Body of pancreas (tissue), 4 donors: Measurements from ENCODE around the gene ERBB2. TPM values are rescaled to one million over a fixed set of nuclear protein-coding genes. Genes with fewer than 3 reads are reported as not detected.
"Not testable (repeated sequence)": the region's sequence is repeated elsewhere in the genome, so short reads cannot be mapped to it uniquely, and the experiment has no call there.

Experiments
- ATAC-seq: fragments of 150-250 bp; one replicate; pipeline ENCODE4 v1.9.1; 2016
- DNase-seq, 4 donors: peaks; one replicate each; pipeline ENCODE4 v3.0.0-alpha.2; 2019
- H3K27ac ChIP-seq, 4 donors: fragments of 200-600 bp; sonication (generic); 1 replicate in 3 of 4; 2 replicates in 1 of 4; pipeline versions ENCODE4 v1.5.1 to v1.6.1; 2016 to 2019; ENCODE audit warnings: mild to moderate bottlenecking in 1 of 4, mixed read lengths in 1 of 4, moderate library complexity in 1 of 4
- H3K27me3 ChIP-seq, 2 donors: fragments of 200-600 bp; sonication (generic); one replicate each; pipeline ENCODE4 v1.6.0; 2016; ENCODE audit warnings: mild to moderate bottlenecking in 1 of 2
- H3K36me3 ChIP-seq, 2 donors: fragments of 200-600 bp; sonication (generic); replicated peaks in 1 of 2; 2 replicates each; pipeline ENCODE4 v1.5.1; 2016; ENCODE audit warnings: low read depth in 2 of 2; ENCODE audit not compliant: insufficient read depth in 1 of 2
- H3K4me1 ChIP-seq: fragments of 200-600 bp; sonication (generic); one replicate; pipeline ENCODE4 v1.6.0; 2016
- H3K4me3 ChIP-seq, 2 donors: fragments of 200-600 bp; sonication (generic); 1 replicate in 1 of 2; 2 replicates in 1 of 2; pipeline ENCODE4 v1.5.1; 2016 to 2019
- H3K9me3 ChIP-seq, 3 donors: fragments of 200-600 bp; sonication (generic); 1 replicate in 2 of 3; 2 replicates in 1 of 3; pipeline ENCODE4 v1.5.1; 2016
- CTCF ChIP-seq, 7 experiments: fragments of 450-650 bp in 4 of 7; fragments of 200-600 bp in 3 of 7; sonication (generic) in 3 of 7; IDR thresholded peaks; one replicate each; pipeline ENCODE4 v1.5.1; 2016 to 2019; ENCODE audit warnings: antibody characterized with exemption in 7 of 7
- POLR2A ChIP-seq, 3 donors: fragments of 450-650 bp; IDR thresholded peaks; one replicate each; pipeline ENCODE4 v1.6.1; 2016; ENCODE audit warnings: antibody characterized with exemption in 3 of 3, mild to moderate bottlenecking in 2 of 3
- WGBS, 2 donors: methylation state at CpG; one replicate each; pipeline ENCODE4 v1.1.5; 2017; 5-methylcytosine and 5-hydroxymethylcytosine counted together
- intact Hi-C: fragments of 100-400 bp; cut with DNase I; formaldehyde crosslinking; loops from one replicate; pipeline ENCODE4 v1.15.1; 2023
- total RNA-seq, 2 donors: library from RNA; depleted of rRNA; stranded (reverse); fragments of >200 nt; gene quantifications; one replicate each; pipeline ENCODE4 v1.1.0, GENCODE V29; 2016

Gene ERBB2
- total RNA-seq, 2 donors from 2014 or later: 52.4 to 65.3 TPM

DNA sequence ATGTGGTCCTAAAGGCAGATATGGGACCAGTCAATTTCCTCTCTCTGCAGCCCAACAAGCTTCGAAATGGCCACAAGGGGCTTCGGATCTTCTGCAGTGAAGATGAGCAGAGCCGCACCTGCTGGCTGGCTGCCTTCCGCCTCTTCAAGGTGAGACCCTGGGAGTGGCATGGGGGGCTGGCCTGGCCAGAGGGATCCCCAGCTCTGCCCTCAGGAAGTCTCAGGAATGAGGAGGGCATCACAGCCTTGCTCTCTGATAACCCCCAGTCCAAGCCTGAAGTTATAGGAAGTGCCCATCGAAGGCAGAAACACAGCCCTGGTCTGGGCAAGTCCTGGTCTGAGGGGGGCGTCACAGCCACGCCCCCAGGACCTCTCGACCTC, 45.0 kb downstream of the ERBB2 start:
- H3K9me3 ChIP-seq: no peaks in the 10 kb centered on the region
- no peak overlapping the region for H3K4me3 ChIP-seq
- H3K36me3 ChIP-seq: peaks cover 31 to 32% of the 10 kb centered on the region in 2 donors
- no peaks in the 10 kb centered on the region for H3K27me3 ChIP-seq
- 75 to 77% methylated on average over 4 to 8 of the region's 8 CpGs for WGBS, 2 donors
- peaks cover 39% of the 10 kb centered on the region for H3K4me1 ChIP-seq
- ATAC-seq (no peak), DNase-seq (peak in 1 of 4 donors; percentile 8)
- intact Hi-C loops: loop anchor here (10.0 kb wide), 1 partner anchor 60 kb away; the partner anchor contains the start of gene PGAP3
- H3K27ac ChIP-seq: no peak overlapping the region
- TF ChIP-seq POLR2A (IDR thresholded peaks at IDR 0.05): no peak
- no peak for TF ChIP-seq CTCF (IDR thresholded peaks at IDR 0.05)

DNA sequence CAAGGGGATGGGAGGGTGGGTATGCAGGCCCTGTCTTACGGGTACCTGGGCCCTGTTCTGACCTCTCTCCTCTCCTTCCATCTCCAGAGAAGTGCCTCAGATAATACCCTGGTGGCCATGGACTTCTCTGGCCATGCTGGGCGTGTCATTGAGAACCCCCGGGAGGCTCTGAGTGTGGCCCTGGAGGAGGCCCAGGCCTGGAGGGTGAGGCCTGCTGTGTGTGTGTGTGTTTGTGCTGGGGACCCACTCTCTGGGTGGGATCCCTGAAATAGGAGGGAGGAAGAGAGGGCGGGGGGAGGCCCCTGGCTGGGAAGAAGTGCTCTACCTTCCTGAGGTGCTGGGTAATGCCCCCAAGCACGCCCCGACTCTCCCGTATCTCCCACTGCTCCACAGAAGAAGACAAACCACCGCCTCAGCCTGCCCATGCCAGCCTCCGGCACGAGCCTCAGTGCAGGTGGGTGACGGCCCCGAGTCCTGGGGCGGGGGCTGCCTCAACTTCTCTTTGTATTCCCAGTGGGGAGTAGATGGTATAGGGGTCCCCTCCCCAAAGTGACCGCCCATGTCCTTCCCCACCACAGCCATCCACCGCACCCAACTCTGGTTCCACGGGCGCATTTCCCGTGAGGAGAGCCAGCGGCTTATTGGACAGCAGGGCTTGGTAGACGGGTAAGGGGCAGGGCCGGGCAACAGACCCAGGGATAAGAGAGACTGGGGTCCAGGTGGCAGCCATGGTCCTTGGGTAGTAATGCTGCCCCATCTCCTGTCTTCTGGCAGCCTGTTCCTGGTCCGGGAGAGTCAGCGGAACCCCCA, 45.7 kb downstream of the ERBB2 start:
- Histone ChIP-seq H3K27ac (no peak overlapping the region), H3K4me1 (peaks cover 41% of the 10 kb centered on the region)
- WGBS, 2 donors: 89 to 93% methylated on average over 9 to 17 of the region's 23 CpGs

DNA sequence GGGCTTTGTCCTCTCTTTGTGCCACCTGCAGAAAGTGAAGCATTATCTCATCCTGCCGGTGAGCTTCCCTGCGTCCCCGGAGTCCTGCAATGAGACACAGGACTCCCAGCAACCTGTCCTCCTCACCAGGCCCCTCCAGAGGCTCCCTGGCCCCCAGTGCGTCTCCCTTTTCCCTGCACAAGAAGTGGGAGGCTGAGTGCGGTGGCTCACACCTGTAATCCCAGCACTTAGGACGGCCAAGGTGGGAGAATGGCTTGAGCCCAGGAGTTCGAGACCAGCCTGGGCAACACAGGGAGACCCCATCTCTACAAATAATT, 46.2 kb downstream of the ERBB2 start:
- intact Hi-C loops: loop anchor here (10.0 kb wide), 1 partner anchor 61 kb away; the partner anchor contains the start of gene PGAP3
- H3K27ac ChIP-seq: no peak overlapping the region
- no peak overlapping the region for H3K4me3 ChIP-seq
- no peaks in the 10 kb centered on the region for H3K27me3 ChIP-seq
- no peak for DNase-seq
- H3K36me3 ChIP-seq: peaks cover 31 to 32% of the 10 kb centered on the region in 2 donors
- H3K4me1 ChIP-seq: peaks cover 41% of the 10 kb centered on the region
- TF ChIP-seq POLR2A (IDR thresholded peaks at IDR 0.05) (no peak), CTCF (IDR thresholded peaks at IDR 0.05) (no peak)
- no peaks in the 10 kb centered on the region for H3K9me3 ChIP-seq
- 97 to 100% methylated on average over 1 to 7 of the region's 7 CpGs for WGBS, 2 donors
- ATAC-seq: no peak

More for the DNA sequence above, 45.7 kb downstream of the ERBB2 start:
- no peak for TF ChIP-seq POLR2A (IDR thresholded peaks at IDR 0.05)
- no peak for TF ChIP-seq CTCF (IDR thresholded peaks at IDR 0.05)
- no peak overlapping the region for H3K4me3 ChIP-seq
- H3K27me3 ChIP-seq: no peaks in the 10 kb centered on the region
- DNase-seq (peak in 1 of 4 donors; percentile 11), ATAC-seq (no peak)
- intact Hi-C loops: loop anchor here (10.0 kb wide), 1 partner anchor 61 kb away; the partner anchor contains the start of gene PGAP3
- no peaks in the 10 kb centered on the region for H3K9me3 ChIP-seq
- H3K36me3 ChIP-seq: peaks cover 31 to 32% of the 10 kb centered on the region in 2 donors

DNA sequence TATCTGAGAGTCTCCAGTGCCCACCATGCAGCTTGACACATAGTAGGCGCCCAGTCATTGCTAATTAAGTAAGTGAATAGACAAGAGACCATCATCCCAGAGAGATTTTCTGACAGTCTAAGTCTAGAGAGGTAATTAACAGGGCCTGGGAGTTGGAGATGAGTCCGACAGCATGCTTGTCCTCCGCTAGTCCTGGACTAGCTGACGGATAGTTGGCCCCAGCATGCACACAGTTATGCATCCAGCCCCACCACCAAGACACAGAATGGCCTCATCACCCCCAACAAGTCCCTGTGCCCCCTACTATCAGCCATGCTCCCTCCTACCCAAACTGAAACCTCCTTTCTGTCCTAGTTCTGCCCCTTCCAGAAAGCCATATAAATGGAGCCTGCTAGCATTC, 47.9 kb downstream of the ERBB2 start:
- peaks cover 29 to 31% of the 10 kb centered on the region in 2 donors for H3K36me3 ChIP-seq
- no peaks in the 10 kb centered on the region for H3K9me3 ChIP-seq
- H3K4me1 ChIP-seq: peaks cover 31% of the 10 kb centered on the region
- H3K4me3 ChIP-seq: no peak overlapping the region
- H3K27me3 ChIP-seq: no peaks in the 10 kb centered on the region
- intact Hi-C loops: loop anchor here (10.0 kb wide), 1 partner anchor 63 kb away; the partner anchor contains the start of gene PGAP3
- peak overlapping the region in 1 of 4 donors; percentile 10 for H3K27ac ChIP-seq
- WGBS, 2 donors: 92 to 99% methylated on average over 4 of the region's 4 CpGs
- no peak for ATAC-seq
- peak in 1 of 4 donors; percentile 7 for DNase-seq
- TF ChIP-seq POLR2A (IDR thresholded peaks at IDR 0.05) (no peak), CTCF (IDR thresholded peaks at IDR 0.05) (no peak)

DNA sequence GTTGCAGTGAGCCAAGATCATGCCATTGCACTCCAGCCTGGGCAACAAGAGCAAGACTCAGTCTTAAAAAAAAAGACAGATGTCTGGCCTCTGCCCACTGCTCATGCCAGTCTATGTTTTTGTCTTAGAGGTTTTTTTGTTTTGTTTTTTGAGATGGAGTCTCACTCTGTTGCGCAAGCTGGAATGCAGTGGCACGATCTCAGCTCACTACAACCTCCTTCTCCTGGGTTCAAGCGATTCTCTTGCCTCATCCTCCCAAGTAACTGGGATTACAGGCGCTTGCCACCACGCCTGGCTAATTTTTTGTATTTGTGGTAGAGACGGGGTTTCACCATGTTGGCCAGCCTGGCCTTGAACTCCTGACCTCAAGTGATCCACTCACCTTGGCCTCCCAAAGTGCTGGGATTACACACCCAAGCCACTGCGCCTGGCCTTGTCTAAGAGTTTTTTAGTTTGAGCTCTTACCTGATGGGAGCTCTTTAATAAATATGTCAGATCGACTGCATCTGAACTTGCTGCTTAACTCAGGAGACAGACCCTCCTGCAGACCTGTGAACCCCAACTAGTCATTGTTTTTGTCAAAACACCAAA, 48.7 kb downstream of the ERBB2 start:
- intact Hi-C loops: loop anchor here (10.0 kb wide), 1 partner anchor 64 kb away; the partner anchor contains the start of gene PGAP3
- not testable (repeated sequence) for H3K9me3 ChIP-seq, H3K27me3 ChIP-seq, DNase-seq, ATAC-seq, H3K4me3 ChIP-seq
- H3K36me3 ChIP-seq: peaks cover 24 to 25% of the 10 kb centered on the region in 2 donors
- H3K4me1 ChIP-seq: peaks cover 37% of the 10 kb centered on the region
- 91 to 94% methylated on average over 8 of the region's 8 CpGs for WGBS, 2 donors
- H3K27ac ChIP-seq: peak overlapping the region in 2 of 4 donors; percentile 10 to 82
